Esophagus muscularis mucosa (tissue), 4 donors: Measurements from ENCODE around the gene VPS13C. TPM values are rescaled to one million over a fixed set of nuclear protein-coding genes. Genes with fewer than 3 reads are reported as not detected.

Experiments used
- DNase-seq: peaks from one replicate; pipeline ENCODE4 v3.0.0-alpha.2; 2017; ENCODE audit errors: extremely low spot score
- H3K27ac ChIP-seq, 4 donors: fragments of 200-600 bp; sonication (generic); replicated peaks in 1 of 4; 1 replicate in 3 of 4; 2 replicates in 1 of 4; pipeline ENCODE4 v1.5.1; 2016 to 2019; ENCODE audit warnings: mild to moderate bottlenecking in 1 of 4
- H3K27me3 ChIP-seq, 4 donors: fragments of 200-600 bp; sonication (generic); one replicate each; pipeline versions ENCODE4 v1.5.1 to v1.6.0; 2016 to 2019
- H3K36me3 ChIP-seq, 4 donors: fragments of 200-600 bp; sonication (generic); one replicate each; pipeline ENCODE4 v1.5.1; 2016 to 2019
- H3K4me1 ChIP-seq, 4 donors: fragments of 200-600 bp; sonication (generic); one replicate each; pipeline ENCODE4 v1.5.1; 2016 to 2019
- H3K4me3 ChIP-seq, 4 donors: fragments of 200-600 bp; sonication (generic); 1 replicate in 2 of 4; 2 replicates in 2 of 4; pipeline ENCODE4 v1.5.1; 2016 to 2019; ENCODE audit warnings: mild to moderate bottlenecking in 4 of 4, moderate library complexity in 1 of 4
- H3K9me3 ChIP-seq, 4 donors: fragments of 200-600 bp; sonication (generic); 1 replicate in 3 of 4; 2 replicates in 1 of 4; pipeline ENCODE4 v1.5.1; 2016 to 2019
- EP300 ChIP-seq: sonication (generic); formaldehyde crosslinking; IDR thresholded peaks from one replicate; pipeline ENCODE4 v1.6.1; 2017; ENCODE audit warnings: antibody characterized with exemption
- POLR2A ChIP-seq: fragments of 450-650 bp; IDR thresholded peaks from one replicate; pipeline ENCODE4 v1.6.1; 2017; ENCODE audit warnings: antibody characterized with exemption, moderate library complexity, mild to moderate bottlenecking, low read depth
- POLR2AphosphoS5 ChIP-seq, 2 donors: sonication (generic); formaldehyde crosslinking; IDR thresholded peaks; one replicate each; pipeline ENCODE4 v1.6.1; 2017; ENCODE audit warnings: antibody characterized with exemption in 2 of 2
- WGBS: methylation state at CpG from one replicate; pipeline ENCODE4 v1.1.5; 2018; 5-methylcytosine and 5-hydroxymethylcytosine counted together
- intact Hi-C: fragments of 100-400 bp; cut with DNase I; formaldehyde crosslinking; loops from one replicate; pipeline ENCODE4 v1.15.1; 2023
- total RNA-seq, 4 donors: library from RNA; depleted of rRNA; stranded (reverse); fragments of >200 nt; gene quantifications; one replicate each; pipeline versions ENCODE4 v1.1.0 to v1.2.1, GENCODE V29; 2016
- TF ChIP-seq, protein P1 (sequence below), 3 experiments: fragments of 200-600 bp in 2 of 3; fragments of 450-650 bp in 1 of 3; sonication (generic) in 2 of 3; IDR thresholded peaks; one replicate each; pipeline ENCODE4 v1.5.1; 2017 to 2019; ENCODE audit warnings: antibody characterized with exemption in 3 of 3, mild to moderate bottlenecking in 2 of 3, moderate library complexity in 1 of 3

Gene VPS13C
- total RNA-seq, 4 donors from 2014 or later: 58.5 to 86.0 (median 59.4) TPM

DNA sequence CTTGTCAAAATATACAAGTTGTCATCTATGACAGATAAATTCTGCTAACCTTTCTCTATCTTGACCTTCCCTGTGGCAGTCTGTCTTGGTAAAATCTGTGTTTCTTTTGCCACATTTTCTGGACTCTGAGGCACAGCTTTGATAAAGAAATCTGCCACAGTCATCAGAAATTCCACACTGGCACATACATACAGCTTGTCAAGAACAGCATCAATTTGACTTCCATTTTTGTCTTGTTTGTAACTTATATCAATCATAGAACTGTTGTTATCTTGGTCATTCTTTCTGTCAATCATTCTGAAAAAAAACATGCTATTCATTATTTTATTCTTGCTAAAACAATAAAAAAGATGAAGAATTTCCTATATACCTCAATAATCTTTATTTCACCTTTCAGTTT is 130.8 kb downstream of the VPS13C start:
- H3K4me1 ChIP-seq: no peaks in the 10 kb centered on the region
- no peak overlapping the region for H3K27ac ChIP-seq
- H3K9me3 ChIP-seq: no peaks in the 10 kb centered on the region
- H3K4me3 ChIP-seq: no peak overlapping the region
- no peaks in the 10 kb centered on the region for H3K27me3 ChIP-seq
- intact Hi-C loops: no loop called here
- DNase-seq: no peak
- TF ChIP-seq POLR2AphosphoS5 (IDR thresholded peaks at IDR 0.05) (no peak), EP300 (no peak), POLR2A (no peak)
- peaks cover 0 to 75% (median 36%) of the 10 kb centered on the region in 4 donors for H3K36me3 ChIP-seq

DNA sequence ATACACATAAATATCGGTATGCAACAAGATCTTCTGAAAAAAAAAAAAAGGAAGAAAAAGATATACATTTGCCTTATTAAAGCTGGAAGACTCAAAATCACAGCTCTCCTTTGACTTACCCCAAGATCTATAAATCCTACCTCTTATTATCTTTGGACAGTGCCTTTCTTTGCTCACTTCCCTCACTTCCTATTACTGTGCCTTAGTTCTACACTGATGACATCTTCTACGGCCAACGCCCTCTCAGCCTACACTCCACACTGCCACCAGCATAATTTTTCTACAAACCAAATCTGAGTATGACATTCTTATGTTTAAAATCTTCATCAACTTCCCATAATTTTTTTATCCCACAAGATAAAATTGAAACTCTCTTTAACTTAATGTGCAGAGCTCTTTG is 137.1 kb downstream of the VPS13C start:
- intact Hi-C loops: no loop called here

DNA sequence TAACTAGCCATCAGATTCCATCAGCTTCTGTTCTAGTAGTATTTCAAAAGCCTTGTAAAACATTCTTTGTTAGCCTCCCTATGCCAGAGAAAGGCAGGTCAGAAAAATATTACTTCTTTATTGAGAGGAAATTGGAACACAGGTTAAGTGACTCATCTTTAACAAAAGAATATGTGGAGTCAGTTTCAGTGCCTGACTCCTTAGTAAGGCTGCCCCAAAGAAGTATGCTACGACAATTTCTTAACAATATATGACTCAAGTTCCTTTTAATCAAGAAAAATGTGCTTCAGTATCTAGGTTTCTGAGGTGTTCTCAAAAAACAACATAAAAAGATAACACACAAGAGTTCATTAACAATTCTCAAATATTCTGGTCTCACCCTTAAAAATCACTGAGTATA is 139.2 kb downstream of the VPS13C start:
- no peak overlapping the region for H3K4me3 ChIP-seq
- 100% methylated on average over 1 of the region's 1 CpG for WGBS
- H3K4me1 ChIP-seq: no peaks in the 10 kb centered on the region
- peaks cover 22 to 73% (median 45%) of the 10 kb centered on the region in 4 donors for H3K36me3 ChIP-seq
- no peaks in the 10 kb centered on the region for H3K27me3 ChIP-seq
- H3K27ac ChIP-seq: no peak overlapping the region
- no peaks in the 10 kb centered on the region for H3K9me3 ChIP-seq
- DNase-seq: no peak
- TF ChIP-seq POLR2AphosphoS5 (IDR thresholded peaks at IDR 0.05) (no peak), EP300 (no peak), POLR2A (no peak)
- TF ChIP-seq, protein P1, sequence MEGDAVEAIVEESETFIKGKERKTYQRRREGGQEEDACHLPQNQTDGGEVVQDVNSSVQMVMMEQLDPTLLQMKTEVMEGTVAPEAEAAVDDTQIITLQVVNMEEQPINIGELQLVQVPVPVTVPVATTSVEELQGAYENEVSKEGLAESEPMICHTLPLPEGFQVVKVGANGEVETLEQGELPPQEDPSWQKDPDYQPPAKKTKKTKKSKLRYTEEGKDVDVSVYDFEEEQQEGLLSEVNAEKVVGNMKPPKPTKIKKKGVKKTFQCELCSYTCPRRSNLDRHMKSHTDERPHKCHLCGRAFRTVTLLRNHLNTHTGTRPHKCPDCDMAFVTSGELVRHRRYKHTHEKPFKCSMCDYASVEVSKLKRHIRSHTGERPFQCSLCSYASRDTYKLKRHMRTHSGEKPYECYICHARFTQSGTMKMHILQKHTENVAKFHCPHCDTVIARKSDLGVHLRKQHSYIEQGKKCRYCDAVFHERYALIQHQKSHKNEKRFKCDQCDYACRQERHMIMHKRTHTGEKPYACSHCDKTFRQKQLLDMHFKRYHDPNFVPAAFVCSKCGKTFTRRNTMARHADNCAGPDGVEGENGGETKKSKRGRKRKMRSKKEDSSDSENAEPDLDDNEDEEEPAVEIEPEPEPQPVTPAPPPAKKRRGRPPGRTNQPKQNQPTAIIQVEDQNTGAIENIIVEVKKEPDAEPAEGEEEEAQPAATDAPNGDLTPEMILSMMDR (IDR thresholded peaks at IDR 0.05): no peak
- intact Hi-C loops: no loop called here

More for the DNA sequence above, 137.1 kb downstream of the VPS13C start:
- Histone ChIP-seq H3K36me3 (peaks cover 22 to 75% (median 38%) of the 10 kb centered on the region in 4 donors), H3K27me3 (no peaks in the 10 kb centered on the region), H3K4me1 (no peaks in the 10 kb centered on the region), H3K27ac (no peak overlapping the region), H3K9me3 (no peaks in the 10 kb centered on the region), H3K4me3 (no peak overlapping the region)
- TF ChIP-seq, protein P1 (IDR thresholded peaks at IDR 0.05): no peak
- TF ChIP-seq POLR2AphosphoS5 (IDR thresholded peaks at IDR 0.05) (no peak), EP300 (no peak), POLR2A (no peak)
- 97% methylated on average over 3 of the region's 3 CpGs for WGBS
- DNase-seq: no peak

DNA sequence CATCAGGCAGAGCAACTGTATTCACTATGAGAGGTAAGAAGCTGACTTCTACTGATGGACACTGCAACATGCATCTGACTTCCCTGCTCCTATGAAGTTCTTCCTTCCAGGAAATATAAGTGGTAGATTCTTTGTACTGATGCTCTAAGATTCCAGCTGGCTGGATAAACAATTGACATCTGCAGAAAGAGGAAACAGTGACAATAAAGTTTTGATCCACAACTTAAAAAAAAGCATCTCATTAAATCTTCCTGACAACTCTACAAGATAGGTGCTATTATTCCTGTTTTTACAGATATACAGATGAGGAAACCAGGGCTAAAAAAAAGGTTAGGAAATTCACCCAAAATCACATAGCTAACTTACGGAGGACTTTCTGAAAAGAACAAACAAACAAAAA is 142.8 kb downstream of the VPS13C start:
- intact Hi-C loops: no loop called here
- H3K9me3 ChIP-seq: no peaks in the 10 kb centered on the region
- H3K4me1 ChIP-seq: no peaks in the 10 kb centered on the region
- TF ChIP-seq EP300: no peak
- no peak for TF ChIP-seq POLR2A
- TF ChIP-seq, protein P1 (IDR thresholded peaks at IDR 0.05): no peak
- no peak for TF ChIP-seq POLR2AphosphoS5 (IDR thresholded peaks at IDR 0.05)
- no peak for DNase-seq
- no peak overlapping the region for H3K27ac ChIP-seq
- WGBS: 95% methylated on average over 1 of the region's 1 CpG
- no peaks in the 10 kb centered on the region for H3K27me3 ChIP-seq
- peaks cover 32 to 87% (median 60%) of the 10 kb centered on the region in 4 donors for H3K36me3 ChIP-seq
- no peak overlapping the region for H3K4me3 ChIP-seq

DNA sequence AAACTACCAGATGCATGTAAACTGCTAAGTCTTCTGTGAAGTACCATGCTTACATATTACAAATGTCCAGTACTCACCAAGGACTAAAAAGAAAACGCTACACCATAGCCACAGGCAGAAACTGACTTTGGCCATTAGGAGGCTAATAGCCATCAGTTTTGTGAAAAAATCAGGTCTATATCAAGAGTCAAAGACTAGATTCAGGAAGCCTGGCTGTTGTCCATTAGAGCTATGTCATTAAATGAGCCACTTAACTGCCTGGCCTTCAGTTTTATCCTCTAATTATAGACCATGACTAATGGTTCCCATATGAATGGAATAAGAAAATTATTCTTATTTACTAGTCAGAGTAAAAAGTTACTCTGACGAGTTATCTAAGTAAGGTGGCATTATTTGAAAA is 144.1 kb downstream of the VPS13C start:
- Histone ChIP-seq H3K27ac (no peak overlapping the region), H3K4me3 (no peak overlapping the region), H3K9me3 (no peaks in the 10 kb centered on the region), H3K4me1 (peaks cover 0 to 3% (median 0%) of the 10 kb centered on the region in 4 donors), H3K36me3 (peaks cover 19 to 75% (median 49%) of the 10 kb centered on the region in 4 donors), H3K27me3 (no peaks in the 10 kb centered on the region)
- intact Hi-C loops: no loop called here
- no peak for TF ChIP-seq POLR2AphosphoS5 (IDR thresholded peaks at IDR 0.05)
- no peak for TF ChIP-seq EP300
- no peak for TF ChIP-seq POLR2A
- TF ChIP-seq, protein P1 (IDR thresholded peaks at IDR 0.05): no peak
- 86% methylated on average over 2 of the region's 2 CpGs for WGBS
- DNase-seq: no peak
